NB4 (cell line): ENCODE results near the gene SLC44A4.

Source experiments
- CTCF ChIP-seq: IDR thresholded peaks from one replicate; pipeline ENCODE4 v1.5.1; 2012; ENCODE audit warnings: low read depth, low read length
- POLR2A ChIP-seq: IDR thresholded peaks from 2 replicates; pipeline ENCODE4 v1.6.1; 2011; ENCODE audit warnings: mild to moderate bottlenecking; ENCODE audit not compliant: insufficient read length; ENCODE audit errors: extremely low read depth

DNA sequence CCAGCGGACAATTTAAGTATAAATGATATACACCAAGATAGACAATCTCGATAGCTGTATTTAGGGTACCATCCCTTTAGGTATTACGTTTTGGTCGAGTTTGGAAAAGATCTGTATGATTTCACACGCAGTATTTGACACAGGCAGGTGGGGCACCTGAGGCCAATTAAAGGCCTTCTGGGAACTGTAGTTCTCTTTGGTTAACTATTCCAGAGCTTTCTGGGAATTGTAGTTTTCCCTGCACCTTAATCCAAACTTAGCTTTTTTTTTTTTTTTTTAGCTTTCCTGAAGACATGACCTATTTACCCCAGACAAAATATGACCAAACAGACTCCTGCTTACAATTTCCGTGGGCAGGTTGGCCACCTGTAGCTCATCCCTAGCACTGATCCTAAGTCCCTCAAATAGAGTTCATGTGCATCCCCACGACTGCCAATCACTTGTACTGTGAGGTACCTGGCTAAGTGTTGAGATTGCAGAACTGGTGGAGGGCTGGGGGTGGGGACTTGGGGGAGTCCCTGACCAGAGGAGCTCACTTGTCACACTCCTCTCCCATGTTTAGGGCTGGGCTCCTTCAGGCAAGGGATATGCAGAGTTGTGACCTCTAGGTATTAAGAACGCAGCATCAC lies 19.7 kb upstream of the SLC44A4 start:
- TF ChIP-seq CTCF, result no peak
- no peak for TF ChIP-seq POLR2A
